HCT116 (cell line): ENCODE data around the gene FHL2.

Experiments used
- CBX3 ChIP-seq: IDR thresholded peaks from 2 replicates; pipeline ENCODE4 v1.6.1; 2012; ENCODE audit warnings: low read depth
- CEBPB ChIP-seq: IDR thresholded peaks from 2 replicates; pipeline ENCODE4 v1.6.1; 2012; ENCODE audit warnings: low read depth
- EZH2 ChIP-seq: fragments of 200-600 bp; sonication (generic); IDR thresholded peaks from 2 replicates; pipeline ENCODE4 v1.6.1; 2017; ENCODE audit warnings: antibody characterized with exemption, mixed run types
- MAX ChIP-seq: IDR thresholded peaks from 2 replicates; pipeline ENCODE4 v1.6.1; 2012
- POLR2A ChIP-seq: IDR thresholded peaks from 2 replicates; pipeline ENCODE4 v1.7.0; 2011; ENCODE audit warnings: borderline replicate concordance; ENCODE audit not compliant: insufficient read depth, insufficient read length; ENCODE audit errors: extremely low read depth
- POLR2AphosphoS5 ChIP-seq: IDR thresholded peaks from 2 replicates; pipeline ENCODE4 v1.6.1; 2011; ENCODE audit warnings: mild to moderate bottlenecking, low read depth, low read length, moderate library complexity
- RAD21 ChIP-seq: IDR thresholded peaks from 2 replicates; pipeline ENCODE4 v1.6.1; 2012; ENCODE audit warnings: low read depth, mild to moderate bottlenecking
- TCF7L2 ChIP-seq: IDR thresholded peaks from 2 replicates; pipeline ENCODE4 v1.7.0; 2011; ENCODE audit warnings: borderline replicate concordance, inconsistent platforms; ENCODE audit not compliant: insufficient read depth, insufficient read length; ENCODE audit errors: extremely low read depth
- YY1 ChIP-seq: IDR thresholded peaks from 2 replicates; pipeline ENCODE4 v1.6.1; 2011; ENCODE audit warnings: low read length, low read depth, moderate library complexity, mild to moderate bottlenecking; ENCODE audit not compliant: insufficient replicate concordance; ENCODE audit errors: extremely low read depth
- ZBTB33 ChIP-seq: IDR thresholded peaks from 2 replicates; pipeline ENCODE4 v1.6.1; 2011; ENCODE audit warnings: mild to moderate bottlenecking, low read length, moderate library complexity; ENCODE audit not compliant: insufficient replicate concordance; ENCODE audit errors: extremely low read depth
- ZFX ChIP-seq: fragments of 450-650 bp; IDR thresholded peaks from 2 replicates; pipeline ENCODE4 v1.6.1; 2017
- TF ChIP-seq, protein P1 (sequence below), 3 experiments: fragments of 200-600 bp in 1 of 3; sonication (generic) in 1 of 3; IDR thresholded peaks in 2 of 3; conservative IDR thresholded peaks in 1 of 3; 2 replicates each; pipeline ENCODE4 v1.5.1; 2012 to 2017; ENCODE audit warnings: low read depth in 2 of 3, low read length in 2 of 3, antibody characterized with exemption in 1 of 3, borderline replicate concordance in 1 of 3, control low read depth in 1 of 3, mild to moderate bottlenecking in 1 of 3, mixed read lengths in 1 of 3, mixed run types in 1 of 3, moderate library complexity in 1 of 3; ENCODE audit not compliant: insufficient read depth in 1 of 3
- TF ChIP-seq, protein P2 (sequence below): IDR thresholded peaks from 2 replicates; pipeline ENCODE4 v1.6.1; 2012; ENCODE audit warnings: low read depth

DNA sequence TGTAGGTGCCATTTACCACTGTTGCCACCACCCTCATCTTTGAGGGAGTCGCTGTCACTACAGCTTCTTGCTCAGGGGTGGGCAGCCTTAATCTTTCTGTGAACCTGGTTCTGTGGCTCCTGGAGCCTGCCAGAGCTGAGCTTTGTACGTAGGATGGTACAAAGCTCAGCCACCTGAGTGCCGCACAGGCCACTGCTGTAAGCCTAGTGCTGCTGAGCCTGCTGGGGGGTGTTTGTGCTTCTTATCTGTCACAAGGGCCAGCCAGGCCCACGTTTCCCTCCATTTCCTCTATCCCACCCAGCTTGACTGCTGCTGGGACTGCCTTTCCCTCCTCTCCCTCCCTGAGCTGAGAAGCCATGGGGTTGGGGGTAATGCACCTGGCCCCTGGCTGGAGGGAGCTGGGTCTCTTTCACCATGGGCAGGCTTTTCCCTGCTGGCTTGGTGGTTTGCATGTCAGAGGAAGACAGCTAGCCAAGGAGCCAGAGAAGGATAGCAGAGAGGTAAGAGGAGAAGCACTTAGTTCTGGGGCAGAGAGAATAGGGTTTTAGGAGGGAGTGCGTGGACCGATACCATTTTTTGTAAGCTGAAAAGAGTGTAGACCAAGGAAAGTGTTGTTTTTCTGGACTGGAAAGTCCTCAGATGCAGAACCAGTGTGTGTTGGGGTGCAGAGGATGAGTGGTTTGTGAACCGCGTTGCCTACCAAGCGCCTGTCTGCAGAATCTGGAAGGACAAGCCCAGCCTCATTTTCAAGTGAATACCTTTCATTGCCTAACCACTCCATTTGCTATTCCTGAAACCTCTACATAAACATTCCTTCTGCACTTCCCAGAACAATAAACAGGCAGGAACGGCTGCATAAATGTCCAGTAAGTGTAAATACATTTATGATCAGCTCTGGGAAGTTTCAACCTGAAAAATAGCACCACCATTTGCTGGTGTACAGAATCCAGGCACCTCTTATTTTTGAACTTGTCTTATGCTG, 45.1 kb upstream of the FHL2 start:
- TF ChIP-seq CBX3 (no peak), RAD21 (no peak), POLR2A (no peak), POLR2AphosphoS5 (no peak), YY1 (no peak), ZBTB33 (no peak), CEBPB (no peak), ZFX (no peak), MAX (no peak), EZH2 (no peak), TCF7L2 (no peak)
- TF ChIP-seq, protein P1, sequence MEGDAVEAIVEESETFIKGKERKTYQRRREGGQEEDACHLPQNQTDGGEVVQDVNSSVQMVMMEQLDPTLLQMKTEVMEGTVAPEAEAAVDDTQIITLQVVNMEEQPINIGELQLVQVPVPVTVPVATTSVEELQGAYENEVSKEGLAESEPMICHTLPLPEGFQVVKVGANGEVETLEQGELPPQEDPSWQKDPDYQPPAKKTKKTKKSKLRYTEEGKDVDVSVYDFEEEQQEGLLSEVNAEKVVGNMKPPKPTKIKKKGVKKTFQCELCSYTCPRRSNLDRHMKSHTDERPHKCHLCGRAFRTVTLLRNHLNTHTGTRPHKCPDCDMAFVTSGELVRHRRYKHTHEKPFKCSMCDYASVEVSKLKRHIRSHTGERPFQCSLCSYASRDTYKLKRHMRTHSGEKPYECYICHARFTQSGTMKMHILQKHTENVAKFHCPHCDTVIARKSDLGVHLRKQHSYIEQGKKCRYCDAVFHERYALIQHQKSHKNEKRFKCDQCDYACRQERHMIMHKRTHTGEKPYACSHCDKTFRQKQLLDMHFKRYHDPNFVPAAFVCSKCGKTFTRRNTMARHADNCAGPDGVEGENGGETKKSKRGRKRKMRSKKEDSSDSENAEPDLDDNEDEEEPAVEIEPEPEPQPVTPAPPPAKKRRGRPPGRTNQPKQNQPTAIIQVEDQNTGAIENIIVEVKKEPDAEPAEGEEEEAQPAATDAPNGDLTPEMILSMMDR (IDR thresholded peaks at IDR 0.05 in 2 of 3, conservative IDR thresholded peaks at IDR 0.05 in 1 of 3; ENCODE audit: borderline replicate concordance in 1 of 3, insufficient read depth in 1 of 3, low read depth in 2 of 3, low read length in 2 of 3): no peak
- TF ChIP-seq, protein P2, sequence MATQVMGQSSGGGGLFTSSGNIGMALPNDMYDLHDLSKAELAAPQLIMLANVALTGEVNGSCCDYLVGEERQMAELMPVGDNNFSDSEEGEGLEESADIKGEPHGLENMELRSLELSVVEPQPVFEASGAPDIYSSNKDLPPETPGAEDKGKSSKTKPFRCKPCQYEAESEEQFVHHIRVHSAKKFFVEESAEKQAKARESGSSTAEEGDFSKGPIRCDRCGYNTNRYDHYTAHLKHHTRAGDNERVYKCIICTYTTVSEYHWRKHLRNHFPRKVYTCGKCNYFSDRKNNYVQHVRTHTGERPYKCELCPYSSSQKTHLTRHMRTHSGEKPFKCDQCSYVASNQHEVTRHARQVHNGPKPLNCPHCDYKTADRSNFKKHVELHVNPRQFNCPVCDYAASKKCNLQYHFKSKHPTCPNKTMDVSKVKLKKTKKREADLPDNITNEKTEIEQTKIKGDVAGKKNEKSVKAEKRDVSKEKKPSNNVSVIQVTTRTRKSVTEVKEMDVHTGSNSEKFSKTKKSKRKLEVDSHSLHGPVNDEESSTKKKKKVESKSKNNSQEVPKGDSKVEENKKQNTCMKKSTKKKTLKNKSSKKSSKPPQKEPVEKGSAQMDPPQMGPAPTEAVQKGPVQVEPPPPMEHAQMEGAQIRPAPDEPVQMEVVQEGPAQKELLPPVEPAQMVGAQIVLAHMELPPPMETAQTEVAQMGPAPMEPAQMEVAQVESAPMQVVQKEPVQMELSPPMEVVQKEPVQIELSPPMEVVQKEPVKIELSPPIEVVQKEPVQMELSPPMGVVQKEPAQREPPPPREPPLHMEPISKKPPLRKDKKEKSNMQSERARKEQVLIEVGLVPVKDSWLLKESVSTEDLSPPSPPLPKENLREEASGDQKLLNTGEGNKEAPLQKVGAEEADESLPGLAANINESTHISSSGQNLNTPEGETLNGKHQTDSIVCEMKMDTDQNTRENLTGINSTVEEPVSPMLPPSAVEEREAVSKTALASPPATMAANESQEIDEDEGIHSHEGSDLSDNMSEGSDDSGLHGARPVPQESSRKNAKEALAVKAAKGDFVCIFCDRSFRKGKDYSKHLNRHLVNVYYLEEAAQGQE: no peak
